Parathyroid adenoma (tissue), 2 donors: Measurements from ENCODE around the gene NPIPB2.

Source experiments
- H2AFZ ChIP-seq: fragments of 300-600 bp; sonication (generic); one replicate; pipeline ENCODE4 v1.7.0; 2017; ENCODE audit warnings: antibody characterized with exemption, mild to moderate bottlenecking
- H3K27ac ChIP-seq: fragments of 300-600 bp; sonication (generic); one replicate; pipeline ENCODE4 v1.7.0; 2017
- H3K27me3 ChIP-seq: fragments of 300-600 bp; sonication (generic); one replicate; pipeline ENCODE4 v1.7.0; 2017; ENCODE audit warnings: low read length; ENCODE audit not compliant: control insufficient read depth, insufficient read depth
- H3K36me3 ChIP-seq: fragments of 300-600 bp; sonication (generic); one replicate; pipeline ENCODE4 v1.7.0; 2017; ENCODE audit warnings: low read length; ENCODE audit not compliant: control insufficient read depth, insufficient read depth
- H3K4me1 ChIP-seq: fragments of 300-600 bp; sonication (generic); one replicate; pipeline ENCODE4 v1.7.0; 2017; ENCODE audit warnings: control low read depth
- H3K4me2 ChIP-seq: fragments of 300-600 bp; sonication (generic); one replicate; pipeline ENCODE4 v1.7.0; 2017; ENCODE audit warnings: low read length
- H3K4me3 ChIP-seq: fragments of 300-600 bp; sonication (generic); one replicate; pipeline ENCODE4 v1.7.0; 2017; ENCODE audit warnings: low read depth, low read length
- H3K79me2 ChIP-seq: fragments of 300-600 bp; sonication (generic); one replicate; pipeline ENCODE4 v1.7.0; 2017; ENCODE audit warnings: control low read depth
- H3K9ac ChIP-seq: fragments of 300-600 bp; sonication (generic); one replicate; pipeline ENCODE4 v1.7.0; 2017; ENCODE audit warnings: mild to moderate bottlenecking
- H3K9me3 ChIP-seq: fragments of 300-600 bp; sonication (generic); one replicate; pipeline ENCODE4 v1.7.0; 2017; ENCODE audit warnings: low read length; ENCODE audit not compliant: control insufficient read depth
- CTCF ChIP-seq: fragments of 300-600 bp; sonication (generic); IDR thresholded peaks from one replicate; pipeline ENCODE4 v1.7.0; 2017; ENCODE audit warnings: antibody characterized with exemption, mild to moderate bottlenecking
- donor health status: primary hyperparathyroidism.

The NPIPB2 gene

GRCh38 chr16:11886881-11887280 lies 55.0 kb downstream of the NPIPB2 start:
- H3K4me1 ChIP-seq: no peaks in the 10 kb centered on the region
- H3K4me2 ChIP-seq: no peak overlapping the region
- no peak overlapping the region for H3K27ac ChIP-seq
- no peak overlapping the region for H2AFZ ChIP-seq
- no peak overlapping the region for H3K9ac ChIP-seq
- H3K9me3 ChIP-seq: no peaks in the 10 kb centered on the region
- no peaks in the 10 kb centered on the region for H3K27me3 ChIP-seq
- no peak overlapping the region for H3K4me3 ChIP-seq
- H3K36me3 ChIP-seq: no peaks in the 10 kb centered on the region
- H3K79me2 ChIP-seq: peaks cover 7% of the 10 kb centered on the region
- TF ChIP-seq CTCF: no peak

GRCh38 chr16:11884035-11884434 lies 57.8 kb downstream of the NPIPB2 start:
- Histone ChIP-seq H3K9ac (no peak overlapping the region), H3K79me2 (peaks cover 4% of the 10 kb centered on the region), H3K4me3 (no peak overlapping the region), H3K4me2 (no peak overlapping the region), H3K9me3 (no peaks in the 10 kb centered on the region), H3K36me3 (no peaks in the 10 kb centered on the region), H2AFZ (no peak overlapping the region), H3K27me3 (no peaks in the 10 kb centered on the region), H3K4me1 (no peaks in the 10 kb centered on the region), H3K27ac (no peak overlapping the region)
- TF ChIP-seq CTCF: no peak

GRCh38 chr16:11880007-11880406 lies 61.8 kb downstream of the NPIPB2 start:
- Histone ChIP-seq H3K27me3 (no peaks in the 10 kb centered on the region), H3K79me2 (peaks cover 4% of the 10 kb centered on the region), H3K4me1 (no peaks in the 10 kb centered on the region), H2AFZ (no peak overlapping the region), H3K36me3 (no peaks in the 10 kb centered on the region), H3K27ac (no peak overlapping the region), H3K4me3 (no peak overlapping the region), H3K9me3 (no peaks in the 10 kb centered on the region), H3K9ac (no peak overlapping the region), H3K4me2 (no peak overlapping the region)
- TF ChIP-seq CTCF: no peak

- Histone ChIP-seq H3K36me3 (no peaks in the 10 kb centered on the region), H3K27me3 (no peaks in the 10 kb centered on the region), H3K9me3 (no peaks in the 10 kb centered on the region), H3K4me1 (no peaks in the 10 kb centered on the region), H3K4me3 (no peak overlapping the region), H3K9ac (no peak overlapping the region), H3K79me2 (peaks cover 2% of the 10 kb centered on the region), H2AFZ (no peak overlapping the region), H3K4me2 (no peak overlapping the region), H3K27ac (no peak overlapping the region)
- no peak for TF ChIP-seq CTCF
Measured at GRCh38 chr16:11877374-11877773, 64.5 kb downstream of the NPIPB2 start.
